ENCODE results near the gene COX4I1.

The COX4I1 gene

DNA sequence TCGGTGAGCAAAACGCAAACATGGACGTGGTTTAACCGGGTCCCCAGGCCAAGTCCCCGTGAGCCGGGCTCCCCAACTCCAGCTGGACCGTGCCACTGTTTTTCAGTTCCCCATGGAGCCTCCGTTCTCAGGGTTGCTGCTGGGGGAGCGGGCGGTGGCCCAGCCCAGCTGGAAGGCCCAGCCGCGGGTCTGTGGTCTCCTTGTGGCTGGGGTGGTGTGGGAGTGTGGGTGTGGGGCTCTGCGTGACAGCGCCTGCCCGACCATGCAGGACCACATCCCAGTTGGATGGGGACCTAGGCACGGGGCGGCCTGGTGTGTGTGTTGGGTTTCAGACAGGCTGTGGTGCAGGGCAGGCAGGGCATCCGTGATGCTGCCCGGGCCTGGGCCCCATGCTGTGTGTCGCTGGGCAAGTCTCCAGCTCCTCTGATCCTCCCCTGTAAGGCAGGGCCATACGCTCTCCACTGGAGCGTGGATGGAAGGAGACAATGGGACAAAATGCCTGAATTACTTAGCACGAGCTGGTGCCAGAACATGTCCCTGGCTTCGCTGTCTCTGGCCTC is 40.3 kb downstream of the COX4I1 start:
- DNase-seq: no peak

- no peak for DNase-seq
Observed at GRCh38 chr16:85840395-85840794, 40.9 kb downstream of the COX4I1 start.

DNA sequence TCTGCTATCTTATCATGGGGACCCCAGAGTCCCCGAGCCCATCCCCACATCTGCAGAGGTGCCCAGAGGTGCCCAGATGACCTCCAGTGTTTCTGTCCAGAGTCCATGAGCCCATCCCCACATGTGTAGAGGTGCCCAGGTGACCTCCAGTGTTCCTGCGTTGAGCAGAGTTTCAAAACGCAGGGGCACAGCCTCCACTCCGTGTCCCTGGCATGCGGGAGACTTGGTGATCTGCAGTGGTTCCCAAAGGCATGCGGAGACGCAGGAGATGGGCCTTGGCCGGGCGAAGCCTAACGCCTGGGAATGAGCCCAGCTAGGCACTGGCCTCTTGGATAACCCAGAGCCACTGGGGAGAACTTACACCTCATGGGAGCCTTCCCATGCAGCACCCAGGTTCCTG is 41.3 kb downstream of the COX4I1 start:
- DNase-seq: no peak

DNA sequence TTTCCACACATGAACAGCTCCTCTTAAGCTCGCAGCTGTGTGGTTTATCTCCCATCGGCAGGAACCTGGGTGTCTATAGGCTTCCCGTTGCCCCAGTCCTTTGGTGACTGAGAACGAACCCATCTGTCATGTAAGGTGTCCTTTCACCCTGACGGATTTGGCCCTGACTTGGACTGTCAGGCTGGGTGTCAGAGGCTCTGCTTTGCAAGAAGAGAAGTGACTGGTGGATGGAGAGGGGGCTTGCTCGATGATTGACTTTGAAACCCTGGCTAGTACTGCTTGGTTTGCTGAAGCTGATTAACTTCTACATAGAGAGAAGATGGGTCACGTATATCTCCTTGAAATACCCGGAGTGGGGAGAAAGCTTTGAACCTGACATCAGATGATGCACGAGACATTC is 42.9 kb downstream of the COX4I1 start:
- no peak for DNase-seq

DNA sequence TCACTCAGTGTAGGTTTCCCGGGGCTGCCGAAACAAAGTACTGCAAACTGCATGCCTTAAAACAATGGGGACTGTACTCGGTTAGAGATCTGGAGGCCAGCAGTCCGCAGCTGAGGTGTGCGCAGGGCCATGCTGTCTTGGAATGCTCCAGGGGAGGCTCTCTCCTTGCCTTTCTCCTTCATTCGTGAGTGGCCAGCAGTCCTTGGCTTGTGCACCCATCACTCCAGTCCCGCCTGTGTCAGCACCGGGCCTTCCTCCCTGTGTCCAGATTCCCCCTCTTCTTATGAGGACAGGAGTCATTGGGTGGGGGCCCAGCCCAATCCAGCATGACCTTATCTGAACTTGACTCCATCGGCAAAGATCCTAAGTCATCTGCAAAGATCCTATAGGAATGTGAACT is 43.4 kb downstream of the COX4I1 start:
- no peak for DNase-seq

- DNase-seq: no peak
Observed at GRCh38 chr16:85843471-85844168, 44.1 kb downstream of the COX4I1 start.

DNA sequence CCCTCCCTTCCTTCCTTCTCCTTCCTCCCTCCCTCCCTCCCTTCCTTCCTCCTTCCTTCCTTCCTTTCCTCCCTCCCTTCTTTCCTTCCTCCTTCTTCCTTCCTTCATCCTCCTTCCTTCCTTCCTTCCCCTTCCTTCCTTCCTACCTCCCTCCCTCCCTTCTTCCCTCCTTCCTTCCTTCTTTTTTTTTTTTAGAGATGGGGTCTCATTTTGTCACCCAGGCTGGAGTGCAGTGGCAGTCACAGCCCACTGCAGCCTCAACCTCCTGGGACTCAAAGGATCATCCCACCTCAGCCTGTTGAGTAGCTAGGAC is 44.6 kb downstream of the COX4I1 start:
- DNase-seq: no peak

DNA sequence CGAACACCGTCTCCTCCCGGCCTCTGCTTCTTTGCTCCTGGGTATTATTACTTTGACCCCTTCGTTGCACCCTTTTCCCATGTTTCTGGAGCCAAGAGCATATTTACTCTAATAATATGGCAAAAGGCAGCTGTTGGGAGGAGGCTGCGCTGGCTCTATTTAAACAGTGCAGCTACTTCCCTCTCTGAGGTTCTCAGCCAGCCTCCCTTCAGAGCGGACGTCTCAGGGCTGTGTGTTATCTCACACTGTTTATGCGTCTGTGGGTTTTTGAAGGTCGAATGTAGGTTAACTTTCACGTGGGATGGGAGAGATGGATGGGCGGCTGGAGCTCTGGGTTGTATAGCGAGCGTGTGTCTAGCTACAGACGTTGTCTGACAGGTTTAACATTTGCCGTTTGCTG is 45.3 kb downstream of the COX4I1 start:
- DNase-seq: no peak

DNA sequence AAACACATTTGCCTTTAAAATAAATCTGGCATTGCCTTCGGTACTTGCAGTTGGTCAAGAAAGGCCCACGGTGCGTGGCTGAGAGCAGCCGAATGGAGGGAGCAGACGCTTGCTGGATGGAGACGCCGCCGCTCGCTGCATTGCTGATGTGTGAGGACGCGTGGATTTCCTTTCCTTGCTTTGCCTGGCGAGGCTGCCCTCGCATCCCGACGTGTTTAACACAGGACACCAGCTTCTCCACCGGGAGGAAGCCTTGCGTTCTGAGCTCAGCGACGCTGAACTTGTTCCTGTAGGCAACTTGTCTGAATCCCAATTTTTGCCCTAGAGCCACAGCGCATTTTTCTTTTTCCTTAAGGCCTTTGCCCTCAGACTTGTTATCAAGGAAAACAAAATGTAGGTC is 45.8 kb downstream of the COX4I1 start:
- no peak for DNase-seq

- DNase-seq: no peak
Observed at GRCh38 chr16:85846461-85846860, 47.0 kb downstream of the COX4I1 start.

- DNase-seq: no peak
Observed at GRCh38 chr16:85847036-85847435, 47.5 kb downstream of the COX4I1 start.

- DNase-seq: no peak
Observed at GRCh38 chr16:85847681-85848601, 48.4 kb downstream of the COX4I1 start.

GRCh38 chr16:85848986-85849385 is 49.5 kb downstream of the COX4I1 start:
- DNase-seq: no peak

DNA sequence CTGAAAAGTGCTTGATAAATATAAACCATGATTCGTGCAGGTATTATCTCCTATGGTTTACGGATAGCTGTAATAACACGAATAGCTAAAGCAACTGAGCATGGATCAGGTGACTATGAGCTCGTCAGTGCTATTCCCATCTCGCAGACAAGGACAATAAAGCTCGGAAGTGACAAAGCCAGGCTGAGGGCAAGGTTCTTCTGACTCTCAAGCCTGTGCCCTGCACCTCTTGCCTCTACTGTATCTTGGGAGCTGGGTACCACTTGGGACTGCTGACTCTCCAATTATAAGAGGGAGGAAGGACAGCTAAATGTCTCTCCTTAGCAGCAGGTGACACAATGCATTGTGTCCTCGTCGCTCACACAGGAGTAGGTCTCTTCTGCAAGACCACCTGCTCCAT is 49.9 kb downstream of the COX4I1 start:
- no peak for DNase-seq

DNA sequence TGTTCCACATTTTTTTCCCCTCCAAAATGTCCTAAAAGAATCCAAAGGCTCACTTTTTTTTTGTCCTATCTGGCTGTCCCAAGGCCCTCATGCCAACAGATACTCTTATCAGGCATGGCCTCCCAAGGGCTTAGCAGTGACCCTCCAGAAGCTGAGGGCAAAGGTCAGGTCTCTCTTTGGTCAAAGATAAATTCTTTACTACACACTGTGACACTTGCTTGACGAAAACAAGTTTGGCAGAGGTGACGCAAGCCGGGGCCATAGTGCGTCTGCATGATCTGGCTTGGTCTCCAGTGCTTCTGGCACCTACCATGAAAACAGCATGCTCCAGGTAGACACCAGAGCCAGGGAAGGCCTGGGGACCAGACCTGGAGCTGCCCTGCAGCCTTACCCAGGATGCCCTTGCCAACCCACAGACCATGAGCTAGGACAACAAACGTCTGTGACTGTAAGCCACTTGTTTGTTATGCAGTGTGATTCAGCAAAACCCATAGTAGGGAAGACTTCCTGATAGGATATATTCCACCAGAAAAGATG is 50.9 kb downstream of the COX4I1 start:
- DNase-seq: no peak

- DNase-seq: no peak
Observed at GRCh38 chr16:85851034-85851785, 51.7 kb downstream of the COX4I1 start.

- DNase-seq: peak in 2 of 56 donors; percentile 20 to 29
Observed at GRCh38 chr16:85853547-85854545, 54.4 kb downstream of the COX4I1 start.

DNA sequence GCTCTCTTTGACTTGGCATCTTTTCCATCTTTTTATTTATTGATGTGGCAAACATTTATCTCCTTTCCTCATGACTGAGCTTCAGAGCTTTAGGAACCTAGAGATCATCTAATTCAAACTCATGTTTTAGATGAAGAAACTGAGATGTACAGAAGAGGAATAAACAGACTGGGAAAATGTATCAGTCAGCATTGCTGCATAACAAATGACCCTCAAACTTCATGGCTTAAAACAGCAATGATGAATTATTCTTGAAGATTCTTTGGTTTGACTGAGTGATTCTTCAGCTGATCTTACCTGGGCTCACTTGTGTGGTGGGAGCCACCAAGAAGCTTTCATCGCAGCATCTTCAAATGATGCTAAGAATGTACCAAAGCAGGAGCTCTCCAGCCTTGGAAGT is 55.4 kb downstream of the COX4I1 start:
- DNase-seq: no peak

GRCh38 chr16:85856079-85856478 is 56.6 kb downstream of the COX4I1 start:
- DNase-seq: no peak

DNA sequence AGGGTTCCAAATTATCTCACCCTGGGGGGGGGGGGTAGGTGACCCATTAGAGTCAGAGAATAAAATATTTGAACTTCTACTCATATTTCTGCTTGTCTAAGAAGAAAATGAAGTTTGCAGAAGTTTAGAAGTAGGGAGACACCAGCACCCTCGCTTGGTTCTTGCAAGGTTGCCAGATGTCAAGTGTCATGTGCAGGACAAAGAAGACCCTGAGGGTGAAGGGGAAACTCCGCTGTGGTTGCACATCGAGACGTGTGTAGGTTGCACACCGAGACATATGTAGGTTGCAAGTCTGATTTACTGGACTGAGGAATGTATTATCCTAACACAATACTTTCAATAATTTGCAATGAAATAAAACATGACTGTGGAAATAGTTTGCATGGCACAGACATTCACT is 57.1 kb downstream of the COX4I1 start:
- DNase-seq: no peak
